HL-60 (cell line): ENCODE measurements around the gene DAB2.

Experiments
- GABPA ChIP-seq: IDR thresholded peaks from 2 replicates; pipeline ENCODE4 v1.6.1; 2012; ENCODE audit warnings: low read depth
- POLR2AphosphoS5 ChIP-seq: IDR thresholded peaks from 2 replicates; pipeline ENCODE4 v1.6.1; 2012; ENCODE audit warnings: low read depth
- TF ChIP-seq, protein P1 (sequence below): IDR thresholded peaks from one replicate; pipeline ENCODE4 v1.5.1; 2011; ENCODE audit warnings: low read length, control low read depth, inconsistent platforms; ENCODE audit not compliant: insufficient read depth
- TF ChIP-seq, protein P2 (sequence below): IDR thresholded peaks from 2 replicates; pipeline ENCODE4 v1.6.1; 2012; ENCODE audit warnings: low read depth; ENCODE audit not compliant: insufficient replicate concordance

DNA sequence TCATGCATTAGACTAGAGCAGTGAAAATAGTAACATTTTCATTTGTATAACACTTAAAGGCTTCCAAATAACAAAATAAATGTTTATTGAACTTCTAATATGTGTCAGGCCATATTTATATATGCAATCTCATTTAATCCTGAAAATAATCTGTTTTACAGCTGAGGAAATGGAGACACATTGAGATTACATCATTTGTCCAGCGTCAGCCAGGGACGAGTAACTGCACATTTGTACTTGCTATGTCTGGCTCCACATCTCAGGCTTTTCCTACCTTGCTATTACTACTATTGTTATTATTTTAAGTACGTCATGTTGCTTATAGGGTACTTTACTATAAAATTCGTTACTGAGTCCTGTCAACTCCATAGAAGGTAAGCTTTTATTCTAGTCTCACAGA is 56.7 kb downstream of the DAB2 start:
- TF ChIP-seq, protein P1, sequence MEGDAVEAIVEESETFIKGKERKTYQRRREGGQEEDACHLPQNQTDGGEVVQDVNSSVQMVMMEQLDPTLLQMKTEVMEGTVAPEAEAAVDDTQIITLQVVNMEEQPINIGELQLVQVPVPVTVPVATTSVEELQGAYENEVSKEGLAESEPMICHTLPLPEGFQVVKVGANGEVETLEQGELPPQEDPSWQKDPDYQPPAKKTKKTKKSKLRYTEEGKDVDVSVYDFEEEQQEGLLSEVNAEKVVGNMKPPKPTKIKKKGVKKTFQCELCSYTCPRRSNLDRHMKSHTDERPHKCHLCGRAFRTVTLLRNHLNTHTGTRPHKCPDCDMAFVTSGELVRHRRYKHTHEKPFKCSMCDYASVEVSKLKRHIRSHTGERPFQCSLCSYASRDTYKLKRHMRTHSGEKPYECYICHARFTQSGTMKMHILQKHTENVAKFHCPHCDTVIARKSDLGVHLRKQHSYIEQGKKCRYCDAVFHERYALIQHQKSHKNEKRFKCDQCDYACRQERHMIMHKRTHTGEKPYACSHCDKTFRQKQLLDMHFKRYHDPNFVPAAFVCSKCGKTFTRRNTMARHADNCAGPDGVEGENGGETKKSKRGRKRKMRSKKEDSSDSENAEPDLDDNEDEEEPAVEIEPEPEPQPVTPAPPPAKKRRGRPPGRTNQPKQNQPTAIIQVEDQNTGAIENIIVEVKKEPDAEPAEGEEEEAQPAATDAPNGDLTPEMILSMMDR, result no peak
- TF ChIP-seq, protein P2, sequence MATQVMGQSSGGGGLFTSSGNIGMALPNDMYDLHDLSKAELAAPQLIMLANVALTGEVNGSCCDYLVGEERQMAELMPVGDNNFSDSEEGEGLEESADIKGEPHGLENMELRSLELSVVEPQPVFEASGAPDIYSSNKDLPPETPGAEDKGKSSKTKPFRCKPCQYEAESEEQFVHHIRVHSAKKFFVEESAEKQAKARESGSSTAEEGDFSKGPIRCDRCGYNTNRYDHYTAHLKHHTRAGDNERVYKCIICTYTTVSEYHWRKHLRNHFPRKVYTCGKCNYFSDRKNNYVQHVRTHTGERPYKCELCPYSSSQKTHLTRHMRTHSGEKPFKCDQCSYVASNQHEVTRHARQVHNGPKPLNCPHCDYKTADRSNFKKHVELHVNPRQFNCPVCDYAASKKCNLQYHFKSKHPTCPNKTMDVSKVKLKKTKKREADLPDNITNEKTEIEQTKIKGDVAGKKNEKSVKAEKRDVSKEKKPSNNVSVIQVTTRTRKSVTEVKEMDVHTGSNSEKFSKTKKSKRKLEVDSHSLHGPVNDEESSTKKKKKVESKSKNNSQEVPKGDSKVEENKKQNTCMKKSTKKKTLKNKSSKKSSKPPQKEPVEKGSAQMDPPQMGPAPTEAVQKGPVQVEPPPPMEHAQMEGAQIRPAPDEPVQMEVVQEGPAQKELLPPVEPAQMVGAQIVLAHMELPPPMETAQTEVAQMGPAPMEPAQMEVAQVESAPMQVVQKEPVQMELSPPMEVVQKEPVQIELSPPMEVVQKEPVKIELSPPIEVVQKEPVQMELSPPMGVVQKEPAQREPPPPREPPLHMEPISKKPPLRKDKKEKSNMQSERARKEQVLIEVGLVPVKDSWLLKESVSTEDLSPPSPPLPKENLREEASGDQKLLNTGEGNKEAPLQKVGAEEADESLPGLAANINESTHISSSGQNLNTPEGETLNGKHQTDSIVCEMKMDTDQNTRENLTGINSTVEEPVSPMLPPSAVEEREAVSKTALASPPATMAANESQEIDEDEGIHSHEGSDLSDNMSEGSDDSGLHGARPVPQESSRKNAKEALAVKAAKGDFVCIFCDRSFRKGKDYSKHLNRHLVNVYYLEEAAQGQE, result no peak
- TF ChIP-seq POLR2AphosphoS5 (no peak), GABPA (no peak)
